ENCODE measurements around the gene LYPD6.

LYPD6 gene

GRCh38 chr2:149365931-149366583, 35.7 kb downstream of the LYPD6 start:
- H3K27ac ChIP-seq: peak overlapping the region; percentile 62
- TF ChIP-seq CTCF (conservative IDR thresholded peaks at IDR 0.05): no peak

GRCh38 chr2:149370061-149370775, 39.8 kb downstream of the LYPD6 start:
- TF ChIP-seq CTCF (conservative IDR thresholded peaks at IDR 0.05): no peak
- no peak overlapping the region for H3K27ac ChIP-seq

- TF ChIP-seq CTCF (conservative IDR thresholded peaks at IDR 0.05): no peak
Measured at GRCh38 chr2:149371476-149371875, 41.1 kb downstream of the LYPD6 start.

GRCh38 chr2:149375801-149376361, 45.5 kb downstream of the LYPD6 start:
- no peak overlapping the region for H3K27ac ChIP-seq
- TF ChIP-seq CTCF (conservative IDR thresholded peaks at IDR 0.05): no peak

More at GRCh38 chr2:149371476-149371875, 41.1 kb downstream of the LYPD6 start:
- H3K27ac ChIP-seq: no peak overlapping the region

- H3K27ac ChIP-seq: no peak overlapping the region
- TF ChIP-seq CTCF (conservative IDR thresholded peaks at IDR 0.05): no peak
Measured at GRCh38 chr2:149380205-149380604, 49.8 kb downstream of the LYPD6 start.

- TF ChIP-seq CTCF (conservative IDR thresholded peaks at IDR 0.05): no peak
Measured at GRCh38 chr2:149383340-149383739, 53.0 kb downstream of the LYPD6 start.

GRCh38 chr2:149385350-149385749, 55.0 kb downstream of the LYPD6 start:
- no peak overlapping the region for H3K27ac ChIP-seq
- TF ChIP-seq CTCF (conservative IDR thresholded peaks at IDR 0.05): no peak

More at GRCh38 chr2:149383340-149383739, 53.0 kb downstream of the LYPD6 start:
- no peak overlapping the region for H3K27ac ChIP-seq
